RWPE2 (cell line): Measurements from ENCODE around the gene SAMD8.
A peak's percentile ranks its signal among the peaks of the same experiment; 100 is the strongest.

ENCODE experiments used
- ATAC-seq: fragments of 200-7000 bp; cut with Tn5 transposase; 3 replicates; pipeline ENCODE4 v1.9.1; 2021; ENCODE audit warnings: low read depth
- DNase-seq: peaks from one replicate; pipeline ENCODE4 v3.0.0-alpha.2; 2020; ENCODE audit warnings: low spot score
- H3K27ac ChIP-seq: fragments of 450-650 bp; 2 replicates; pipeline ENCODE4 v1.5.1; 2017; ENCODE audit warnings: mild to moderate bottlenecking; ENCODE audit not compliant: poor library complexity, severe bottlenecking
- H3K27me3 ChIP-seq: fragments of 250-450 bp; sonication (Bioruptor Pico); 2 replicates; pipeline ENCODE4 v1.5.1; 2021; ENCODE audit warnings: mild to moderate bottlenecking, moderate library complexity; ENCODE audit not compliant: insufficient read depth, poor library complexity, severe bottlenecking
- H3K36me3 ChIP-seq: fragments of 250-450 bp; sonication (Bioruptor Pico); 2 replicates; pipeline ENCODE4 v1.5.1; 2020; ENCODE audit warnings: low read depth, mild to moderate bottlenecking, moderate library complexity
- H3K4me1 ChIP-seq: fragments of 250-450 bp; sonication (Bioruptor Pico); 2 replicates; pipeline ENCODE4 v1.5.1; 2021; ENCODE audit warnings: mild to moderate bottlenecking, moderate library complexity; ENCODE audit not compliant: insufficient read depth, poor library complexity, severe bottlenecking
- H3K4me3 ChIP-seq: fragments of 250-450 bp; sonication (Bioruptor Pico); 2 replicates; pipeline ENCODE4 v1.5.1; 2021; ENCODE audit warnings: mild to moderate bottlenecking, moderate library complexity; ENCODE audit not compliant: severe bottlenecking
- H3K9me3 ChIP-seq: fragments of 250-450 bp; sonication (Bioruptor Pico); 2 replicates; pipeline ENCODE4 v1.5.1; 2021; ENCODE audit warnings: mild to moderate bottlenecking, moderate library complexity; ENCODE audit not compliant: severe bottlenecking
- CTCF ChIP-seq: fragments of 450-650 bp; IDR thresholded peaks from one replicate; pipeline ENCODE4 v1.5.1; 2017; ENCODE audit warnings: mild to moderate bottlenecking, moderate library complexity; ENCODE audit not compliant: poor library complexity, severe bottlenecking

SAMD8 gene

GRCh38 chr10:75107756-75108683, 3.4 kb upstream of the SAMD8 start:
- TF ChIP-seq CTCF: no peak
- peak; percentile 24; the same call in 2 of the 3 replicates for ATAC-seq
- Histone ChIP-seq H3K9me3 (no peaks in the 10 kb centered on the region), H3K4me1 (peaks cover 11% of the 10 kb centered on the region), H3K4me3 (no peak overlapping the region), H3K36me3 (no peaks in the 10 kb centered on the region), H3K27ac (peak overlapping the region; percentile 48), H3K27me3 (no peaks in the 10 kb centered on the region)
- no peak for DNase-seq

- Histone ChIP-seq H3K27ac (peak overlapping the region; percentile 48), H3K36me3 (no peaks in the 10 kb centered on the region), H3K27me3 (no peaks in the 10 kb centered on the region), H3K4me1 (peaks cover 20% of the 10 kb centered on the region), H3K9me3 (no peaks in the 10 kb centered on the region), H3K4me3 (no peak overlapping the region)
- DNase-seq (no peak), ATAC-seq (0 out of 3 replicates have a peak, but pooled peaks have one; percentile 1)
- TF ChIP-seq CTCF: peak; percentile 51
Observed at GRCh38 chr10:75108684-75109458, 2.6 kb upstream of the SAMD8 start.

GRCh38 chr10:75109459-75109778, 2.0 kb upstream of the SAMD8 start:
- H3K9me3 ChIP-seq: no peaks in the 10 kb centered on the region
- no peak overlapping the region for H3K4me3 ChIP-seq
- ATAC-seq (no peak), DNase-seq (no peak)
- 0 out of 2 replicates have a peak, but pooled peaks cover 1% of the 10 kb centered on the region for H3K36me3 ChIP-seq
- H3K27me3 ChIP-seq: no peaks in the 10 kb centered on the region
- peak overlapping the region; percentile 48 for H3K27ac ChIP-seq
- peaks cover 20% of the 10 kb centered on the region for H3K4me1 ChIP-seq
- TF ChIP-seq CTCF: no peak

- DNase-seq (no peak), ATAC-seq (no peak)
- peaks cover 8% of the 10 kb centered on the region; the same call in 1 of the 2 replicates for H3K36me3 ChIP-seq
- no peaks in the 10 kb centered on the region for H3K27me3 ChIP-seq
- no peaks in the 10 kb centered on the region for H3K9me3 ChIP-seq
- no peak for TF ChIP-seq CTCF
- no peak overlapping the region for H3K4me3 ChIP-seq
- H3K4me1 ChIP-seq: peaks cover 20% of the 10 kb centered on the region
- H3K27ac ChIP-seq: peak overlapping the region; percentile 85
Observed at GRCh38 chr10:75110006-75110632, 1.3 kb upstream of the SAMD8 start.
